ENCODE data around the gene RASSF5.

The RASSF5 gene

GRCh38 chr1:206537141-206537540 is 29.8 kb downstream of the RASSF5 start:
- Histone ChIP-seq H3K27me3 (ENCODE audit: control insufficient read depth, low read length) (peaks cover 19% of the 10 kb centered on the region; the same call in 1 of the 2 replicates), H3K36me3 (ENCODE audit: control insufficient read depth, low read length) (no peaks in the 10 kb centered on the region), H4K20me1 (ENCODE audit: control insufficient read depth, insufficient read depth, low read depth, low read length) (no peaks in the 10 kb centered on the region), H3K4me3 (ENCODE audit: low read length) (no peak overlapping the region), H3F3A (ENCODE audit: control insufficient read depth, insufficient read depth) (no peaks in the 10 kb centered on the region), H3K9me2 (replicated peaks; ENCODE audit: control insufficient read depth, low read length) (no peaks in the 10 kb centered on the region), H3K4me2 (ENCODE audit: low read length) (no peak overlapping the region), H3K79me2 (ENCODE audit: control insufficient read depth, low read length) (no peaks in the 10 kb centered on the region), H3K9me3 (ENCODE audit: control insufficient read depth, insufficient read depth, low read length) (no peaks in the 10 kb centered on the region), H3K4me1 (ENCODE audit: control insufficient read depth, low read length) (no peaks in the 10 kb centered on the region), H3K27ac (ENCODE audit: low read depth, low read length) (no peak overlapping the region)
- TF ChIP-seq EZH2phosphoT487 (IDR thresholded peaks at IDR 0.05; ENCODE audit: borderline replicate concordance, low read length) = no peak
- TF ChIP-seq, protein P1, sequence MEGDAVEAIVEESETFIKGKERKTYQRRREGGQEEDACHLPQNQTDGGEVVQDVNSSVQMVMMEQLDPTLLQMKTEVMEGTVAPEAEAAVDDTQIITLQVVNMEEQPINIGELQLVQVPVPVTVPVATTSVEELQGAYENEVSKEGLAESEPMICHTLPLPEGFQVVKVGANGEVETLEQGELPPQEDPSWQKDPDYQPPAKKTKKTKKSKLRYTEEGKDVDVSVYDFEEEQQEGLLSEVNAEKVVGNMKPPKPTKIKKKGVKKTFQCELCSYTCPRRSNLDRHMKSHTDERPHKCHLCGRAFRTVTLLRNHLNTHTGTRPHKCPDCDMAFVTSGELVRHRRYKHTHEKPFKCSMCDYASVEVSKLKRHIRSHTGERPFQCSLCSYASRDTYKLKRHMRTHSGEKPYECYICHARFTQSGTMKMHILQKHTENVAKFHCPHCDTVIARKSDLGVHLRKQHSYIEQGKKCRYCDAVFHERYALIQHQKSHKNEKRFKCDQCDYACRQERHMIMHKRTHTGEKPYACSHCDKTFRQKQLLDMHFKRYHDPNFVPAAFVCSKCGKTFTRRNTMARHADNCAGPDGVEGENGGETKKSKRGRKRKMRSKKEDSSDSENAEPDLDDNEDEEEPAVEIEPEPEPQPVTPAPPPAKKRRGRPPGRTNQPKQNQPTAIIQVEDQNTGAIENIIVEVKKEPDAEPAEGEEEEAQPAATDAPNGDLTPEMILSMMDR (IDR thresholded peaks at IDR 0.05; ENCODE audit: low read depth, low read length, poor library complexity, severe bottlenecking) = no peak

DNA sequence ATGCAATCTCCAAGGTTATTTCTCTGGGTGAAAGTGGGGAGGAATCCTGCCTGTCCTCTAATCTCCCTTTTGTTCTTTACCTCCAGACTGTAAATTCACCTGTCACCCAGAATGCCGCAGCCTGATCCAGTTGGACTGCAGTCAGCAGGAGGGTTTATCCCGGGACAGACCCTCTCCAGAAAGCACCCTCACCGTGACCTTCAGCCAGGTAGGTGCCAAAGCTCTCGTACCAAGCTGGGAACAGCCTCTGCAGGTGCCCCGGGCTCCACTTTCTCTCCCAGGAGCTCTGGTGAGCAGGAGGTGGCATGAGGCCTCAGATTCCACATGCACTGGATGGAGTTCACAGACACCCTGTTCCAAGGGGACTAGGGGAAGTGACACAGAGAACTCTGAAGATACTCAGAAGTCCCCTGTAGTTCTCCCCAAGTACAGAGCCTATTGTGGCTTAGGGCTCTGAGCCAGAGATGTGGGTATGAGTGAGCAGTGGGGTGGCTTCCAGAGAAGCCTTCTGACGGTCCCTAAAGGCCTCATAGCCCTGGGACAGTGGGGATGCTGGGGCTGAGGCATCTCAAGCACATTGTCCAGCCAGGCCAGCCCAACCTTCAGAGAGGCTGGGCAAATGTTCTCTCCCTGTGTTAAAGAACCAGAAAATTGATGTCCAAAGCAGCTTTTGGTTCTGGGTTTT is 30.9 kb downstream of the RASSF5 start:
- Histone ChIP-seq H3K4me3 (ENCODE audit: low read length) (no peak overlapping the region), H3K9me2 (replicated peaks; ENCODE audit: control insufficient read depth, low read length) (no peaks in the 10 kb centered on the region), H4K20me1 (ENCODE audit: control insufficient read depth, insufficient read depth, low read depth, low read length) (no peaks in the 10 kb centered on the region), H3K4me1 (ENCODE audit: control insufficient read depth, low read length) (no peaks in the 10 kb centered on the region), H3K36me3 (ENCODE audit: control insufficient read depth, low read length) (no peaks in the 10 kb centered on the region), H3K27me3 (ENCODE audit: control insufficient read depth, low read length) (peaks cover 19% of the 10 kb centered on the region; the same call in 1 of the 2 replicates), H3K79me2 (ENCODE audit: control insufficient read depth, low read length) (no peaks in the 10 kb centered on the region), H3F3A (ENCODE audit: control insufficient read depth, insufficient read depth) (no peaks in the 10 kb centered on the region), H3K4me2 (ENCODE audit: low read length) (no peak overlapping the region), H3K9me3 (ENCODE audit: control insufficient read depth, insufficient read depth, low read length) (no peaks in the 10 kb centered on the region), H3K27ac (ENCODE audit: low read depth, low read length) (no peak overlapping the region)
- no peak for TF ChIP-seq EZH2phosphoT487 (IDR thresholded peaks at IDR 0.05; ENCODE audit: borderline replicate concordance, low read length)
- TF ChIP-seq, protein P1 (IDR thresholded peaks at IDR 0.05; ENCODE audit: low read depth, low read length, poor library complexity, severe bottlenecking) = no peak

GRCh38 chr1:206538901-206539640 is 31.7 kb downstream of the RASSF5 start:
- H4K20me1 ChIP-seq (ENCODE audit: control insufficient read depth, insufficient read depth, low read depth, low read length) = no peaks in the 10 kb centered on the region
- no peaks in the 10 kb centered on the region for H3K79me2 ChIP-seq (ENCODE audit: control insufficient read depth, low read length)
- no peak overlapping the region for H3K27ac ChIP-seq (ENCODE audit: low read depth, low read length)
- H3K4me3 ChIP-seq (ENCODE audit: low read length) = no peak overlapping the region
- H3K36me3 ChIP-seq (ENCODE audit: control insufficient read depth, low read length) = no peaks in the 10 kb centered on the region
- peaks cover 19% of the 10 kb centered on the region; the same call in 1 of the 2 replicates for H3K27me3 ChIP-seq (ENCODE audit: control insufficient read depth, low read length)
- no peaks in the 10 kb centered on the region for H3K9me2 ChIP-seq (replicated peaks; ENCODE audit: control insufficient read depth, low read length)
- H3K9me3 ChIP-seq (ENCODE audit: control insufficient read depth, insufficient read depth, low read length) = no peaks in the 10 kb centered on the region
- TF ChIP-seq EZH2phosphoT487 (IDR thresholded peaks at IDR 0.05; ENCODE audit: borderline replicate concordance, low read length) = no peak
- no peaks in the 10 kb centered on the region for H3F3A ChIP-seq (ENCODE audit: control insufficient read depth, insufficient read depth)
- H3K4me1 ChIP-seq (ENCODE audit: control insufficient read depth, low read length) = no peaks in the 10 kb centered on the region
- no peak overlapping the region for H3K4me2 ChIP-seq (ENCODE audit: low read length)

Measured in DOHH2 (cell line).